H1 (cell line): ENCODE measurements around the gene PEAK1. TPM values are rescaled to one million over a fixed set of nuclear protein-coding genes. Genes with fewer than 3 reads are reported as not detected.
A peak's percentile ranks its signal among the peaks of the same experiment; 100 is the strongest.

Source experiments
- ASH2L ChIP-seq: fragments of 200-600, 300-600 bp; sonication (generic); IDR thresholded peaks from one replicate; pipeline ENCODE4 v1.7.1; 2017; ENCODE audit warnings: low read length
- CBX8 ChIP-seq: fragments of 300-800, 300-1000 bp; sonication (generic); IDR thresholded peaks from 2 replicates; pipeline ENCODE4 v1.7.1; 2016; ENCODE audit warnings: low read depth, low read length, borderline replicate concordance
- CHD2 ChIP-seq: IDR thresholded peaks from 2 replicates; pipeline ENCODE4 v1.6.1; 2012; ENCODE audit warnings: low read length, improper control_type of control experiment
- CREB1 ChIP-seq: IDR thresholded peaks from 2 replicates; pipeline ENCODE4 v1.6.1; 2012; ENCODE audit warnings: inconsistent platforms
- KDM4A ChIP-seq: IDR thresholded peaks from one replicate; pipeline ENCODE4 v1.7.1; 2012; ENCODE audit warnings: low read depth, mild to moderate bottlenecking, moderate library complexity, low read length, inconsistent platforms; ENCODE audit not compliant: severe bottlenecking
- KDM5A ChIP-seq: fragments of 200-600 bp; IDR thresholded peaks from 2 replicates; pipeline ENCODE4 v1.7.1; 2012; ENCODE audit warnings: mild to moderate bottlenecking, low read length, inconsistent platforms, mixed read lengths
- RAD21 ChIP-seq, 2 experiments: IDR thresholded peaks in 1 of 2; conservative IDR thresholded peaks in 1 of 2; 2 replicates each; pipeline ENCODE4 v1.6.1; 2011; ENCODE audit warnings: low read depth in 2 of 2, low read length in 2 of 2, improper control_type of control experiment in 1 of 2, inconsistent platforms in 1 of 2, mild to moderate bottlenecking in 1 of 2, moderate library complexity in 1 of 2
- RBBP5 ChIP-seq: IDR thresholded peaks from 2 replicates; pipeline ENCODE4 v1.7.1; 2012; ENCODE audit warnings: low read depth, mild to moderate bottlenecking, inconsistent platforms, low read length, moderate library complexity, borderline replicate concordance
- SP2 ChIP-seq: IDR thresholded peaks from 2 replicates; pipeline ENCODE4 v1.6.1; 2012; ENCODE audit warnings: mild to moderate bottlenecking, low read length, inconsistent platforms
- SP4 ChIP-seq: IDR thresholded peaks from 2 replicates; pipeline ENCODE4 v1.6.1; 2012; ENCODE audit warnings: low read length, inconsistent platforms
- TAF7 ChIP-seq: optimal IDR thresholded peaks from 2 replicates; pipeline ENCODE3; 2011; ENCODE audit warnings: low read depth, mild to moderate bottlenecking, inconsistent platforms, low read length, moderate library complexity, borderline replicate concordance
- ZNF274 ChIP-seq: IDR thresholded peaks from 2 replicates; pipeline ENCODE4 v1.7.0; 2012; ENCODE audit warnings: low read length, borderline replicate concordance; ENCODE audit errors: extremely low read depth
- polyA plus RNA-seq, 7 experiments: library from polyadenylated mRNA; depleted of rRNA in 3 of 7; stranded (reverse) in 5 of 7; unstranded in 2 of 7; fragments of >200 nt in 5 of 7; fragments of 200-250 nt in 2 of 7; gene quantifications; 1 replicate in 5 of 7; 2 replicates in 1 of 7; 4 replicates in 1 of 7; pipeline versions ENCODE4 v1.2.1 to v1.2.3, GENCODE V29; 2011 to 2013; ENCODE audit warnings: missing spikeins in 2 of 7, mixed read lengths in 2 of 7
- total RNA-seq: library from RNA; stranded (reverse); fragmentation: NEBNext Ultra II Directional; extraction: Animal tissue kit (Norgen Biotek cat#: 25700); gene quantifications from 2 replicates; pipeline ENCODE4 v1.2.1, GENCODE V29; 2021

PEAK1 gene
- total and polyA plus RNA-seq, 2 of the 8 experiments (the other 6 are each of a cell fraction or from before 2014, with no cell fraction given): 8.8 to 44.8 TPM

DNA sequence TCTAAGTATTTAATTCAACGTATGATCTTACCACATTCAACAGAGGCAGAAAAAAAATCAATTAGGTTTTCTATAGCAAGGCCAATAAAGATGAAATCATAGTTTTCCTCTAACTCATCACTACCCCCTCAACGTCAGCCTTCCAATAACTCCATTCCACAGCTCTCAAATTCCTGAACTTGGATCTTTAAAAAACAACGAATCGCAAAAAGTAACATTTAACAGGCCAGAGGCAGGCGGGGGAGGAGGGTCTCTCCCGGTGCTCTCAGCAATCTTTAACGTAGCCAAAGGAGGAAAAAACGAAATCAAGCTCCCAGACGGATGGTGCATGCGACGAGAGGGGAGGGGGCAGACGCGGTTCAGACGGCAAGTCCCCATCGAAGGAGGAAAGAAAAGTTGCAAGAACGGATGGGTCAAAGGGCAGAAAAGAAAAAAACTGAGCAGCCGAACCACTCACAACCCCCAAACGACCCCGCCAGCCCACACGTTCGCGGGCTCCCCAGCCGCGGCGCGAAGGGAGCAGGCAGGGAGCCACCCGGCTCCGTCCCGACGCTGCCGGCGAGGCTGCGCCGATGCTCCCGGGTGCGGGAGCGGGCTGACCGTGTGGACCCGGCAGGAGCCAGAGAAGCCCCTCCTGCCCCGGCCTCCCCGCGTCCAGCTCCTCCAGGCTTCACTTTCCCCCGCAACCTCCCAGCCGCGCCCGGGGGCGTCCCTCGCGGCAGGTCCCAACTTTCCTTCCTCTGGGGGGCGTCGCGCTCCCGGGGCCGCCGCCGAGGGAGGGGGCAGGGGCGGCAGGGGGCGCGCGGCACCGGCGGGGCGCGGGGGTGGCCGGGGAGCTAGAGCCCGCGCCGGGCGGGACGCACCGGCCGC is 703 bp downstream of the PEAK1 start (continued):
- TF ChIP-seq ZNF274 (no peak), RBBP5 (0 out of 2 replicates have a peak, but pooled peaks have one; percentile 74), CHD2 (no peak), KDM4A (peak; percentile 67), SP4 (no peak), CREB1 (no peak), SP2 (no peak), ASH2L (peak; percentile 53), RAD21 (IDR thresholded peaks at IDR 0.05 in 1 of 2, conservative IDR thresholded peaks at IDR 0.05 in 1 of 2; ENCODE audit: low read depth in 2 of 2, low read length in 2 of 2) (peak in 1 of 2 experiments; percentile 0; a peak in 1 of 4 replicates), CBX8 (no peak), TAF7 (no peak), KDM5A (no peak)
